Keratinocyte (primary cell): ENCODE results near the gene TTK. TPM values are rescaled to one million over a fixed set of nuclear protein-coding genes. Genes with fewer than 3 reads are reported as not detected.

Source experiments
- DNase-seq: peaks from one replicate; pipeline ENCODE4 v3.0.0-alpha.2; 2011; ENCODE audit warnings: low read depth, missing footprints, low spot score
- FAIRE-seq: peaks from 2 replicates; lab custom pipeline; 2011; peaks lifted over from hg19 to GRCh38; lab: Jason Lieb, UNC
- H2AFZ ChIP-seq: 2 replicates; pipeline ENCODE4 v1.6.0; 2012; ENCODE audit warnings: low read length, control low read depth, inconsistent platforms; ENCODE audit not compliant: control insufficient read depth
- H3K27ac ChIP-seq: 2 replicates; pipeline ENCODE4 v1.5.1; 2011; ENCODE audit warnings: low read length; ENCODE audit not compliant: control insufficient read depth, insufficient read depth
- H3K27me3 ChIP-seq: 3 replicates; pipeline ENCODE4 v1.6.0; 2011; ENCODE audit warnings: low read length; ENCODE audit not compliant: control insufficient read depth, insufficient read depth; ENCODE audit errors: extremely low read depth
- H3K36me3 ChIP-seq, 2 experiments: 2 replicates in 1 of 2; 3 replicates in 1 of 2; pipeline ENCODE4 v1.5.1; 2011; ENCODE audit warnings: low read length in 2 of 2, mild to moderate bottlenecking in 1 of 2; ENCODE audit not compliant: control insufficient read depth in 2 of 2, insufficient read depth in 2 of 2; ENCODE audit errors: extremely low read depth in 1 of 2
- H3K4me1 ChIP-seq: 3 replicates; pipeline ENCODE4 v1.5.1; 2011; ENCODE audit warnings: low read length; ENCODE audit not compliant: control insufficient read depth, insufficient read depth; ENCODE audit errors: extremely low read depth
- H3K4me2 ChIP-seq: 3 replicates; pipeline ENCODE4 v1.6.0; 2011; ENCODE audit warnings: low read depth, low read length; ENCODE audit not compliant: control insufficient read depth, insufficient read depth; ENCODE audit errors: extremely low read depth
- H3K4me3 ChIP-seq, 3 experiments: fragments of 200-600 bp in 1 of 3; sonication (generic) in 1 of 3; 2 replicates in 2 of 3; 3 replicates in 1 of 3; pipeline ENCODE4 v1.5.1; 2011 to 2016; ENCODE audit warnings: low read length in 3 of 3, mild to moderate bottlenecking in 3 of 3, control low read depth in 2 of 3, inconsistent platforms in 1 of 3, low read depth in 1 of 3, mixed read lengths in 1 of 3, mixed run types in 1 of 3, moderate library complexity in 1 of 3; ENCODE audit not compliant: control insufficient read depth in 2 of 3, insufficient read depth in 2 of 3; ENCODE audit errors: extremely low read depth in 1 of 3
- H3K79me2 ChIP-seq: 2 replicates; pipeline ENCODE4 v1.6.0; 2012; ENCODE audit warnings: low read length; ENCODE audit not compliant: control insufficient read depth, insufficient read depth
- H3K9ac ChIP-seq: 3 replicates; pipeline ENCODE4 v1.6.0; 2011; ENCODE audit warnings: low read length; ENCODE audit not compliant: control insufficient read depth, insufficient read depth; ENCODE audit errors: extremely low read depth
- H3K9me1 ChIP-seq: 3 replicates; pipeline ENCODE4 v1.6.0; 2011; ENCODE audit warnings: low read length; ENCODE audit not compliant: control insufficient read depth, insufficient read depth; ENCODE audit errors: extremely low read depth
- H3K9me3 ChIP-seq: 2 replicates; pipeline ENCODE4 v1.5.1; 2012; ENCODE audit warnings: low read depth, low read length; ENCODE audit not compliant: control insufficient read depth
- H4K20me1 ChIP-seq: 3 replicates; pipeline ENCODE4 v1.6.0; 2011; ENCODE audit warnings: low read length; ENCODE audit not compliant: control insufficient read depth, insufficient read depth; ENCODE audit errors: extremely low read depth
- CTCF ChIP-seq, 3 experiments: IDR thresholded peaks in 1 of 3; conservative IDR thresholded peaks in 1 of 3; optimal IDR thresholded peaks in 1 of 3; 2 replicates in 2 of 3; 3 replicates in 1 of 3; pipeline versions ENCODE3 to v1.5.1; 2011; ENCODE audit warnings: low read length in 3 of 3, mild to moderate bottlenecking in 3 of 3, moderate library complexity in 2 of 3, control low read depth in 1 of 3, inconsistent platforms in 1 of 3; ENCODE audit not compliant: insufficient read depth in 2 of 3; ENCODE audit errors: extremely low read depth in 1 of 3
- EZH2 ChIP-seq: IDR thresholded peaks from one replicate; pipeline ENCODE4 v1.6.1; 2012; ENCODE audit warnings: inconsistent platforms, mild to moderate bottlenecking, low read length, moderate library complexity
- dilution Hi-C: fragments of 300-500 bp; cut with MboI; formaldehyde crosslinking; loops from one replicate; pipeline ENCODE4 v1.7.0; 2020; ENCODE audit warnings: low sequenced_read_pairs; ENCODE audit not compliant: extremely low pct_ligation_motif_present
- polyA plus RNA-seq, 5 experiments: library from polyadenylated mRNA; depleted of rRNA in 3 of 5; stranded (reverse) in 3 of 5; stranded (forward) in 1 of 5; unstranded in 1 of 5; fragments of >200 nt; gene quantifications; 1 replicate in 1 of 5; 2 replicates in 3 of 5; 3 replicates in 1 of 5; pipeline versions ENCODE4 v1.2.1 to v1.2.3, GENCODE V29; 2011 to 2012; ENCODE audit warnings: missing spikeins in 2 of 5, low read depth in 1 of 5, low replicate concordance in 1 of 5

The TTK gene
- polyA plus RNA-seq, 1 donor (not counting 4 experiments of a cell fraction or from before 2014, with no cell fraction given) = 15.3 TPM

GRCh38 chr6:79964607-79965081, 39.8 kb upstream of the TTK start:
- Histone ChIP-seq H3K4me2 (no peak overlapping the region), H3K79me2 (no peaks in the 10 kb centered on the region), H3K9me1 (no peaks in the 10 kb centered on the region), H3K36me3 (no peaks in the 10 kb centered on the region), H3K4me3 (no peak overlapping the region), H2AFZ (no peak overlapping the region), H4K20me1 (no peaks in the 10 kb centered on the region), H3K27me3 (peaks cover 7% of the 10 kb centered on the region), H3K9ac (no peak overlapping the region), H3K27ac (no peak overlapping the region), H3K9me3 (no peaks in the 10 kb centered on the region), H3K4me1 (no peaks in the 10 kb centered on the region)
- dilution Hi-C loops = no loop called here
- no peak for TF ChIP-seq EZH2
- no peak for TF ChIP-seq CTCF (optimal IDR thresholded peaks at IDR 0.05 in 1 of 3, IDR thresholded peaks at IDR 0.05 in 1 of 3, conservative IDR thresholded peaks at IDR 0.05 in 1 of 3; ENCODE audit: extremely low read depth in 1 of 3, insufficient read depth in 2 of 3, low read length in 3 of 3)
- no peak for FAIRE-seq
- DNase-seq = no peak

GRCh38 chr6:79967178-79967577, 37.3 kb upstream of the TTK start:
- H3K9ac ChIP-seq = no peak overlapping the region
- peaks cover 4% of the 10 kb centered on the region for H3K27me3 ChIP-seq
- H3K4me3 ChIP-seq = no peak overlapping the region
- no peak for TF ChIP-seq CTCF (optimal IDR thresholded peaks at IDR 0.05 in 1 of 3, IDR thresholded peaks at IDR 0.05 in 1 of 3, conservative IDR thresholded peaks at IDR 0.05 in 1 of 3; ENCODE audit: extremely low read depth in 1 of 3, insufficient read depth in 2 of 3, low read length in 3 of 3)
- TF ChIP-seq EZH2 = no peak
- H4K20me1 ChIP-seq = no peaks in the 10 kb centered on the region
- FAIRE-seq (no peak), DNase-seq (no peak)
- no peak overlapping the region for H2AFZ ChIP-seq
- H3K79me2 ChIP-seq = no peaks in the 10 kb centered on the region
- no peaks in the 10 kb centered on the region for H3K4me1 ChIP-seq
- H3K9me3 ChIP-seq = no peaks in the 10 kb centered on the region
- dilution Hi-C loops = no loop called here
- no peak overlapping the region for H3K4me2 ChIP-seq
- no peak overlapping the region for H3K27ac ChIP-seq
- H3K9me1 ChIP-seq = no peaks in the 10 kb centered on the region
- no peaks in the 10 kb centered on the region for H3K36me3 ChIP-seq
